Measurements from ENCODE around the gene AGRN. TPM values are rescaled to one million over a fixed set of nuclear protein-coding genes. Genes with fewer than 3 reads are reported as not detected.
A peak's percentile ranks its signal among the peaks of the same experiment; 100 is the strongest.

Gene AGRN
- polyA plus RNA-seq, 3 donors: 0.06 to 4.7 (median 0.43) TPM

DNA sequence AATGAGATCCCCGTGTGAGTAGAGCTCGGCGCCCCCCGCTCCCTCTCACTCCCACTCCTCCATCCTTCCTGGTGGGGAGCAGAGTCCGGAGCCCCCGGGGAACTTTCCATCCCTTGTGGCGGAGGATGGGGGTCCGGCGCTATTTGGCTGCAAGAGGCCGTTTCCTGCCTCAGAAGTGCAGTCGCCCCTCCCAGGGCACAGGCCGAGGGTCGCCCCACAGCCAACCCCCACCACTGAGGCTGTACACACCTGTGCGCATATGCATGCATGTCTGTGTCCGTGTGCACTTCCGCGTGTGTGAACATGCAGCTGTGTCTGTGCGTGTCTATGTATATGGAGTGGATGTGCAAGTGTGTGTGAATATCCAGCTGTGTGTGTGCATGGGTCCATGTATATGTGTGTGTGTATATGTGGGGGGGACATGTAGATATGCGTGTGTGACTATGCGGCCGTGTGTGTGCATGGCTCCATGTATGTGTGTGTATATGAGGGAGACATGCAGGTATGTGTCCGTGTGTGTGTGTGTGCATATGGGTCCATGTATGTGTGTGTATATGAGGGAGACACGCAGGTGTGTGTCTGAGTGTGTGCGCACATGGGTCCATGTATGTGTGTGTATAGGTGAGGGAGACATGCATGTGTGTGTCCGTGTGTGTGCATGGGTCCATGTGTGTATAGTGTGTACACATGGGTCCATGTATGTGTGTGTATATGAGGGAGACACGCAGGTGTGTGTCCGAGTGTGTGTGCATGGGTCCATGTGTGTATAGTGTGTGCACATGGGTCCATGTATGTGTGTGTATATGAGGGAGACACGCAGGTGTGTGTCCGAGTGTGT lies 32.3 kb downstream of the AGRN start:
- Mint-ChIP-seq H3K27me3 (ENCODE audit: low read depth in 3 of 3) (peaks cover 7 to 9% (median 8%) of the 10 kb centered on the region in 3 donors), H3K4me3 (no peak overlapping the region), H3K36me3 (no peaks in the 10 kb centered on the region), H3K27ac (no peak overlapping the region), H3K9me3 (peaks cover 0 to 2% (median 0%) of the 10 kb centered on the region in 7 donors), H3K4me1 (no peaks in the 10 kb centered on the region)
- 94% methylated on average over 29 of the region's 29 CpGs for WGBS (ENCODE audit: insufficient coverage)
- TF ChIP-seq, protein P1, sequence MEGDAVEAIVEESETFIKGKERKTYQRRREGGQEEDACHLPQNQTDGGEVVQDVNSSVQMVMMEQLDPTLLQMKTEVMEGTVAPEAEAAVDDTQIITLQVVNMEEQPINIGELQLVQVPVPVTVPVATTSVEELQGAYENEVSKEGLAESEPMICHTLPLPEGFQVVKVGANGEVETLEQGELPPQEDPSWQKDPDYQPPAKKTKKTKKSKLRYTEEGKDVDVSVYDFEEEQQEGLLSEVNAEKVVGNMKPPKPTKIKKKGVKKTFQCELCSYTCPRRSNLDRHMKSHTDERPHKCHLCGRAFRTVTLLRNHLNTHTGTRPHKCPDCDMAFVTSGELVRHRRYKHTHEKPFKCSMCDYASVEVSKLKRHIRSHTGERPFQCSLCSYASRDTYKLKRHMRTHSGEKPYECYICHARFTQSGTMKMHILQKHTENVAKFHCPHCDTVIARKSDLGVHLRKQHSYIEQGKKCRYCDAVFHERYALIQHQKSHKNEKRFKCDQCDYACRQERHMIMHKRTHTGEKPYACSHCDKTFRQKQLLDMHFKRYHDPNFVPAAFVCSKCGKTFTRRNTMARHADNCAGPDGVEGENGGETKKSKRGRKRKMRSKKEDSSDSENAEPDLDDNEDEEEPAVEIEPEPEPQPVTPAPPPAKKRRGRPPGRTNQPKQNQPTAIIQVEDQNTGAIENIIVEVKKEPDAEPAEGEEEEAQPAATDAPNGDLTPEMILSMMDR (IDR thresholded peaks at IDR 0.05): no peak
- Histone ChIP-seq H3K27ac (ENCODE audit: low read depth in 1 of 2, low read length in 2 of 2) (no peak overlapping the region), H3K79me2 (ENCODE audit: insufficient read depth, low read length) (no peaks in the 10 kb centered on the region), H3K9me3 (replicated peaks in 1 of 2; ENCODE audit: control insufficient read depth in 1 of 2, insufficient read depth in 1 of 2, low read length in 2 of 2) (no peaks in the 10 kb centered on the region), H3K4me3 (replicated peaks in 1 of 3; ENCODE audit: low read depth in 2 of 3, low read length in 3 of 3) (no peak overlapping the region), H2AFZ (ENCODE audit: insufficient read depth, low read depth, low read length, poor library complexity, severe bottlenecking) (no peak overlapping the region), H3K27me3 (ENCODE audit: control insufficient read depth in 2 of 2, insufficient read depth in 2 of 2, low read length in 2 of 2) (peaks cover 0 to 3% of the 10 kb centered on the region in 2 donors), H3K4me2 (replicated peaks; ENCODE audit: extremely low read depth, low read length, poor library complexity, severe bottlenecking) (no peak overlapping the region), H4K20me1 (ENCODE audit: insufficient read depth, low read length) (no peaks in the 10 kb centered on the region), H3K9ac (ENCODE audit: insufficient read depth, low read length, poor library complexity, severe bottlenecking) (no peak overlapping the region), H3K4me1 (ENCODE audit: control insufficient read depth in 1 of 2, insufficient read depth in 2 of 2, low read length in 2 of 2) (no peaks in the 10 kb centered on the region), H3K36me3 (replicated peaks in 1 of 2; ENCODE audit: control insufficient read depth in 1 of 2, insufficient read depth in 2 of 2, low read length in 2 of 2) (no peaks in the 10 kb centered on the region)
- intact Hi-C loops (cut with micrococcal nuclease): no loop called here
- no peak for DNase-seq

- Histone ChIP-seq H3K27ac (ENCODE audit: low read depth in 1 of 2, low read length in 2 of 2) (no peak overlapping the region), H3K9ac (ENCODE audit: insufficient read depth, low read length, poor library complexity, severe bottlenecking) (no peak overlapping the region), H3K4me3 (replicated peaks in 1 of 3; ENCODE audit: low read depth in 2 of 3, low read length in 3 of 3) (no peak overlapping the region), H3K9me3 (replicated peaks in 1 of 2; ENCODE audit: control insufficient read depth in 1 of 2, insufficient read depth in 1 of 2, low read length in 2 of 2) (no peaks in the 10 kb centered on the region), H3K36me3 (replicated peaks in 1 of 2; ENCODE audit: control insufficient read depth in 1 of 2, insufficient read depth in 2 of 2, low read length in 2 of 2) (no peaks in the 10 kb centered on the region), H2AFZ (ENCODE audit: insufficient read depth, low read depth, low read length, poor library complexity, severe bottlenecking) (no peak overlapping the region), H4K20me1 (ENCODE audit: insufficient read depth, low read length) (no peaks in the 10 kb centered on the region), H3K27me3 (ENCODE audit: control insufficient read depth in 2 of 2, insufficient read depth in 2 of 2, low read length in 2 of 2) (peaks cover 0 to 4% of the 10 kb centered on the region in 2 donors), H3K4me1 (ENCODE audit: control insufficient read depth in 1 of 2, insufficient read depth in 2 of 2, low read length in 2 of 2) (no peaks in the 10 kb centered on the region), H3K4me2 (replicated peaks; ENCODE audit: extremely low read depth, low read length, poor library complexity, severe bottlenecking) (no peak overlapping the region), H3K79me2 (ENCODE audit: insufficient read depth, low read length) (no peaks in the 10 kb centered on the region)
- Mint-ChIP-seq H3K4me1 (no peaks in the 10 kb centered on the region), H3K36me3 (no peaks in the 10 kb centered on the region), H3K9me3 (peaks cover 0 to 3% (median 0%) of the 10 kb centered on the region in 7 donors), H3K27me3 (ENCODE audit: low read depth in 3 of 3) (peaks cover 14 to 16% (median 16%) of the 10 kb centered on the region in 3 donors), H3K27ac (peak overlapping the region in 1 of 7 donors; percentile 57), H3K4me3 (no peak overlapping the region)
- 98% methylated on average over 11 of the region's 15 CpGs for WGBS (ENCODE audit: insufficient coverage)
- intact Hi-C loops (cut with micrococcal nuclease): no loop called here
- TF ChIP-seq, protein P1 (IDR thresholded peaks at IDR 0.05): no peak
- DNase-seq: no peak
Observed at GRCh38 chr1:1053022-1053421, 33.1 kb downstream of the AGRN start.

Data from CD14-positive monocyte (primary cell).